IMR-90 (cell line): Measurements from ENCODE around the gene LRP6. TPM values are rescaled to one million over a fixed set of nuclear protein-coding genes. Genes with fewer than 3 reads are reported as not detected.

Source experiments
- ATAC-seq: fragments of 200-7000 bp; cut with Tn5 transposase; 2 replicates; pipeline ENCODE4 v1.9.1; 2020; ENCODE audit warnings: low read depth, mild to moderate bottlenecking, moderate library complexity
- BruUV-seq: library from RNA; stranded (reverse); fragments of 400-500 nt; replicated peaks from 2 replicates; lab custom pipeline; 2021; lab: Mats Ljungman, UMichigan
- CTCF ChIA-PET: fragments of 300-600 bp; formaldehyde crosslinking; extraction: SDS; loops from one replicate; lab custom pipeline; 2021; ENCODE audit warnings: antibody characterized with exemption; lab: Yijun Ruan, JAX
- POLR2A ChIA-PET: fragments of 300-600 bp; sonication (Branson Sonifier 250); formaldehyde crosslinking; loops from one replicate; lab custom pipeline; 2022; ENCODE audit warnings: antibody characterized with exemption; ENCODE audit not compliant: unreplicated experiment; lab: Charles Lee
- DNase-seq: peaks from one replicate; pipeline ENCODE4 v3.0.0; 2013
- H2AFZ ChIP-seq: replicated peaks from 2 replicates; pipeline ENCODE3; 2013; ENCODE audit warnings: low read length, mild to moderate bottlenecking; ENCODE audit not compliant: poor library complexity
- H2AK5ac ChIP-seq: 2 replicates; pipeline ENCODE4 v1.6.1; 2013; ENCODE audit warnings: low read depth, low read length, inconsistent platforms
- H2AK9ac ChIP-seq: replicated peaks from 2 replicates; pipeline ENCODE3; 2013; ENCODE audit warnings: mild to moderate bottlenecking, low read depth, low read length, moderate library complexity; ENCODE audit not compliant: poor library complexity
- H2BK120ac ChIP-seq: 2 replicates; pipeline ENCODE4 v1.6.1; 2013; ENCODE audit warnings: low read depth, low read length, inconsistent platforms
- H2BK15ac ChIP-seq: 3 replicates; pipeline ENCODE4 v1.6.1; 2013; ENCODE audit warnings: low read depth, low read length, inconsistent platforms
- H2BK20ac ChIP-seq: 2 replicates; pipeline ENCODE4 v1.6.1; 2013; ENCODE audit warnings: low read depth, mild to moderate bottlenecking, inconsistent platforms, low read length, moderate library complexity
- H2BK5ac ChIP-seq: 2 replicates; pipeline ENCODE4 v1.6.1; 2013; ENCODE audit warnings: mild to moderate bottlenecking, low read depth, low read length, inconsistent platforms; ENCODE audit not compliant: poor library complexity, severe bottlenecking
- H3K14ac ChIP-seq: replicated peaks from 2 replicates; pipeline ENCODE4 v1.6.1; 2013; ENCODE audit warnings: low read depth, low read length, inconsistent platforms
- H3K18ac ChIP-seq: 2 replicates; pipeline ENCODE4 v1.6.1; 2013; ENCODE audit warnings: low read depth, low read length, control low read depth
- H3K23ac ChIP-seq: 2 replicates; pipeline ENCODE4 v1.6.1; 2013; ENCODE audit warnings: low read depth, low read length, inconsistent platforms
- H3K27ac ChIP-seq: 2 replicates; pipeline ENCODE4 v1.5.1; 2013; ENCODE audit warnings: mild to moderate bottlenecking, control low read depth, low read length; ENCODE audit not compliant: insufficient read depth
- H3K27me3 ChIP-seq: 2 replicates; pipeline ENCODE4 v1.6.1; 2013; ENCODE audit warnings: low read length; ENCODE audit not compliant: control insufficient read depth, insufficient read depth
- H3K36me3 ChIP-seq: 2 replicates; pipeline ENCODE4 v1.6.1; 2013; ENCODE audit warnings: low read length, mixed read lengths; ENCODE audit not compliant: control insufficient read depth, insufficient read depth
- H3K4ac ChIP-seq: 2 replicates; pipeline ENCODE4 v1.6.1; 2013; ENCODE audit warnings: low read depth, low read length, inconsistent platforms
- H3K4me1 ChIP-seq: 2 replicates; pipeline ENCODE4 v1.6.1; 2013; ENCODE audit warnings: low read length, mixed read lengths; ENCODE audit not compliant: control insufficient read depth, insufficient read depth
- H3K4me2 ChIP-seq: 2 replicates; pipeline ENCODE4 v1.6.1; 2013; ENCODE audit warnings: low read depth, mild to moderate bottlenecking, control low read depth, low read length, moderate library complexity
- H3K4me3 ChIP-seq: 2 replicates; pipeline ENCODE4 v1.5.1; 2013; ENCODE audit warnings: low read depth, mild to moderate bottlenecking, control low read depth, low read length, moderate library complexity; ENCODE audit not compliant: insufficient read depth
- H3K56ac ChIP-seq: 2 replicates; pipeline ENCODE4 v1.6.1; 2013; ENCODE audit warnings: low read length, inconsistent platforms; ENCODE audit not compliant: insufficient read depth; ENCODE audit errors: extremely low read depth
- H3K79me1 ChIP-seq, 2 experiments: 2 replicates each; pipeline ENCODE4 v1.6.1; 2013; ENCODE audit warnings: low read length in 2 of 2, inconsistent platforms in 1 of 2, low read depth in 1 of 2
- H3K9ac ChIP-seq: 2 replicates; pipeline ENCODE4 v1.6.1; 2013; ENCODE audit warnings: low read depth, low read length, control low read depth
- H3K9me1 ChIP-seq: 2 replicates; pipeline ENCODE4 v1.6.1; 2013; ENCODE audit warnings: low read length, inconsistent platforms; ENCODE audit not compliant: insufficient read depth
- H3K9me3 ChIP-seq: 2 replicates; pipeline ENCODE4 v1.6.1; 2013; ENCODE audit warnings: low read length; ENCODE audit not compliant: control insufficient read depth, insufficient read depth
- H4K20me1 ChIP-seq: 2 replicates; pipeline ENCODE4 v1.6.1; 2013; ENCODE audit warnings: low read length, inconsistent platforms; ENCODE audit not compliant: insufficient read depth
- H4K5ac ChIP-seq: 2 replicates; pipeline ENCODE4 v1.6.1; 2013; ENCODE audit warnings: mild to moderate bottlenecking, low read depth, low read length, control low read depth
- H4K8ac ChIP-seq, 2 experiments: 2 replicates each; pipeline ENCODE4 v1.6.1; 2013; ENCODE audit warnings: low read depth in 2 of 2, low read length in 2 of 2, control low read depth in 1 of 2, inconsistent platforms in 1 of 2
- H4K91ac ChIP-seq: 2 replicates; pipeline ENCODE4 v1.6.1; 2013; ENCODE audit warnings: low read depth, low read length, inconsistent platforms; ENCODE audit not compliant: insufficient read depth
- BHLHE40 ChIP-seq: fragments of 150-350 bp; IDR thresholded peaks from 2 replicates; pipeline ENCODE4 v1.6.1; 2016; ENCODE audit warnings: mild to moderate bottlenecking, low read depth, low read length
- CEBPB ChIP-seq: IDR thresholded peaks from 2 replicates; pipeline ENCODE4 v1.6.1; 2012; ENCODE audit warnings: low read depth, low read length, improper control_type of control experiment
- CHD1 ChIP-seq: IDR thresholded peaks from 2 replicates; pipeline ENCODE4 v1.6.1; 2012; ENCODE audit warnings: low read depth, low read length, improper control_type of control experiment
- CTCF ChIP-seq: conservative IDR thresholded peaks from 2 replicates; pipeline ENCODE4 v1.5.1; 2012; ENCODE audit warnings: mild to moderate bottlenecking, low read depth, low read length, improper control_type of control experiment
- ELK1 ChIP-seq: fragments of 150-350 bp; IDR thresholded peaks from 2 replicates; pipeline ENCODE4 v1.6.1; 2016; ENCODE audit warnings: low read depth, mild to moderate bottlenecking, low read length, moderate library complexity, borderline replicate concordance
- FOS ChIP-seq: fragments of 150-350 bp; IDR thresholded peaks from 2 replicates; pipeline ENCODE4 v1.6.1; 2016; ENCODE audit warnings: low read depth, low read length
- MAFK ChIP-seq: IDR thresholded peaks from 2 replicates; pipeline ENCODE4 v1.6.1; 2012; ENCODE audit warnings: low read depth, low read length, improper control_type of control experiment
- MAZ ChIP-seq: IDR thresholded peaks from 2 replicates; pipeline ENCODE4 v1.6.1; 2012; ENCODE audit warnings: low read depth, mild to moderate bottlenecking, low read length, improper control_type of control experiment, moderate library complexity, borderline replicate concordance
- MXI1 ChIP-seq: IDR thresholded peaks from 2 replicates; pipeline ENCODE4 v1.6.1; 2012; ENCODE audit warnings: low read depth, mild to moderate bottlenecking, low read length, moderate library complexity, borderline replicate concordance
- NFE2L2 ChIP-seq: fragments of 150-350 bp; IDR thresholded peaks from 2 replicates; pipeline ENCODE4 v1.6.1; 2016; ENCODE audit warnings: low read depth, mild to moderate bottlenecking, low read length
- POLR2A ChIP-seq: IDR thresholded peaks from 2 replicates; pipeline ENCODE4 v1.6.1; 2012; ENCODE audit warnings: mild to moderate bottlenecking, low read depth, low read length
- RAD21 ChIP-seq: IDR thresholded peaks from 2 replicates; pipeline ENCODE4 v1.6.1; 2012; ENCODE audit warnings: low read length, improper control_type of control experiment
- RCOR1 ChIP-seq: IDR thresholded peaks from 2 replicates; pipeline ENCODE4 v1.6.1; 2012; ENCODE audit warnings: mild to moderate bottlenecking, low read length, improper control_type of control experiment; ENCODE audit not compliant: insufficient replicate concordance
- RFX5 ChIP-seq: IDR thresholded peaks from 2 replicates; pipeline ENCODE4 v1.8.0; 2012; ENCODE audit warnings: low read depth, mild to moderate bottlenecking, low read length, moderate library complexity
- SMC3 ChIP-seq: fragments of 150-350 bp; IDR thresholded peaks from 2 replicates; pipeline ENCODE4 v1.6.1; 2016; ENCODE audit warnings: low read depth, mild to moderate bottlenecking, antibody characterized with exemption, low read length, moderate library complexity
- USF2 ChIP-seq: fragments of 150-350 bp; IDR thresholded peaks from 2 replicates; pipeline ENCODE4 v1.6.1; 2017; ENCODE audit warnings: mild to moderate bottlenecking, antibody characterized with exemption, low read length, low read depth
- WGBS, 2 experiments: methylation state at CpG; one replicate each; pipeline versions ENCODE4 v1.1.5 to v1.1.7; 2013; ENCODE audit warnings: missing lambda C conversion rate in 2 of 2; ENCODE audit not compliant: insufficient read length in 1 of 2; ENCODE audit errors: extremely low coverage in 2 of 2; 5-methylcytosine and 5-hydroxymethylcytosine counted together
- dilution Hi-C: fragments of 300-500 bp; cut with HindIII; formaldehyde crosslinking; loops from one replicate; pipeline ENCODE4 v1.14.3; 2018; ENCODE audit warnings: low sequenced_read_pairs; ENCODE audit not compliant: unreplicated experiment
- in situ Hi-C: fragments of 300-500 bp; cut with MboI; formaldehyde crosslinking; loops from 3 replicates; pipeline ENCODE4 v1.14.3; 2019; ENCODE audit warnings: low sequenced_read_pairs, inconsistent platforms, mixed read lengths
- intact Hi-C: fragments of 100-400 bp; cut with micrococcal nuclease; formaldehyde crosslinking; loops from 2 replicates; pipeline ENCODE4 v1.10.0; 2022
- polyA plus RNA-seq, 3 experiments: library from polyadenylated mRNA; depleted of rRNA; stranded (reverse); fragments of >200 nt; gene quantifications; 2 replicates each; pipeline ENCODE4 v1.2.3, GENCODE V29; 2012; ENCODE audit warnings: low replicate concordance in 1 of 3
- total RNA-seq: library from RNA; depleted of rRNA; stranded (reverse); fragments of >200 nt; gene quantifications from 2 replicates; pipeline ENCODE4 v1.2.3, GENCODE V29; 2012

Gene LRP6
- total and polyA plus RNA-seq, 2 of the 4 experiments (the other 2 are of a cell fraction), result 14.2 to 32.1 TPM

GRCh38 chr12:12121061-12121460, 145.8 kb downstream of the LRP6 start:
- 0 out of 2 replicates have a peak, but pooled peaks cover 4% of the 10 kb centered on the region for H3K9me1 ChIP-seq
- in situ Hi-C loops, result no loop called here
- intact Hi-C loops, result no loop called here

More at GRCh38 chr12:12121061-12121460, 145.8 kb downstream of the LRP6 start:
- no peak overlapping the region for H2AFZ ChIP-seq
- DNase-seq (no peak), ATAC-seq (no peak)
- ChIA-PET CTCF (interaction anchor here (0.6 to 0.9 kb wide), 2 partner anchors 23 to 319 kb away, joined by 3 read pairs; no protein-coding TSS in a partner anchor), POLR2A (no interaction called here)
- no peaks in the 10 kb centered on the region for H3K27me3 ChIP-seq
- H3K4ac ChIP-seq, result no peak overlapping the region
- no peak overlapping the region for H3K18ac ChIP-seq
- peaks cover 13% of the 10 kb centered on the region for H3K36me3 ChIP-seq
- no peak for TF ChIP-seq MAFK
- no peak for TF ChIP-seq CEBPB
- TF ChIP-seq CTCF, result no peak
- no peak for TF ChIP-seq NFE2L2
- no peak for TF ChIP-seq ELK1
- no peak for TF ChIP-seq SMC3
- TF ChIP-seq RAD21, result no peak
- no peak for TF ChIP-seq BHLHE40
- no peak for TF ChIP-seq RCOR1
- no peak for TF ChIP-seq MXI1
- TF ChIP-seq USF2, result no peak
- no peak for TF ChIP-seq RFX5
- TF ChIP-seq FOS, result no peak
- TF ChIP-seq CHD1, result no peak
- no peak for TF ChIP-seq POLR2A
- TF ChIP-seq MAZ, result no peak
- no peak overlapping the region for H3K14ac ChIP-seq
- H2BK120ac ChIP-seq, result no peak overlapping the region
- H2BK5ac ChIP-seq, result no peak overlapping the region
- no peak overlapping the region for H3K4me3 ChIP-seq
- H2BK15ac ChIP-seq, result no peak overlapping the region
- H3K9me3 ChIP-seq, result no peaks in the 10 kb centered on the region
- H3K79me1 ChIP-seq, result no peaks in the 10 kb centered on the region; a peak in 1 of 4 replicates
- H3K4me1 ChIP-seq, result no peaks in the 10 kb centered on the region
- H4K5ac ChIP-seq, result no peak overlapping the region
- H4K91ac ChIP-seq, result no peak overlapping the region
- no peak overlapping the region for H2BK20ac ChIP-seq
- no peak overlapping the region for H3K27ac ChIP-seq
- H4K8ac ChIP-seq, result no peak overlapping the region
- H3K9ac ChIP-seq, result no peak overlapping the region
- no peak overlapping the region for H2AK9ac ChIP-seq
- H3K23ac ChIP-seq, result no peak overlapping the region
- no CpG with 5 or more reads among the region's 5 CpGs for WGBS, 2 experiments
- H4K20me1 ChIP-seq, result no peaks in the 10 kb centered on the region
- H3K4me2 ChIP-seq, result no peak overlapping the region
- no peak overlapping the region for H3K56ac ChIP-seq
- no TSS peak for BruUV-seq
- dilution Hi-C loops, result no loop called here
- no peak overlapping the region for H2AK5ac ChIP-seq
